ENCODE data around the gene BMP7.

BMP7 gene

GRCh38 chr20:57145089-57145631 is 121.3 kb downstream of the BMP7 start:
- DNase-seq (ENCODE audit: insufficient read length, low spot score) (no peak), FAIRE-seq (no peak)
- no peak for TF ChIP-seq CTCF (IDR thresholded peaks at IDR 0.05; ENCODE audit: insufficient read depth, missing control alignments)

GRCh38 chr20:57143173-57143572 is 123.3 kb downstream of the BMP7 start:
- no peak for FAIRE-seq
- no peak for TF ChIP-seq CTCF (IDR thresholded peaks at IDR 0.05; ENCODE audit: insufficient read depth, missing control alignments)
- no peak for DNase-seq (ENCODE audit: insufficient read length, low spot score)

- no peak for TF ChIP-seq CTCF (IDR thresholded peaks at IDR 0.05; ENCODE audit: insufficient read depth, missing control alignments)
- no peak for DNase-seq (ENCODE audit: insufficient read length, low spot score)
- FAIRE-seq: no peak
Measured at GRCh38 chr20:57142667-57143066, 123.8 kb downstream of the BMP7 start.

- DNase-seq (ENCODE audit: insufficient read length, low spot score): no peak
- TF ChIP-seq CTCF (IDR thresholded peaks at IDR 0.05; ENCODE audit: insufficient read depth, missing control alignments): no peak
- no peak for FAIRE-seq
Measured at GRCh38 chr20:57141492-57141891, 124.9 kb downstream of the BMP7 start.

- no peak for DNase-seq (ENCODE audit: insufficient read length, low spot score)
- FAIRE-seq: no peak
- no peak for TF ChIP-seq CTCF (IDR thresholded peaks at IDR 0.05; ENCODE audit: insufficient read depth, missing control alignments)
Measured at GRCh38 chr20:57140416-57140965, 126.0 kb downstream of the BMP7 start.

- DNase-seq (ENCODE audit: insufficient read length, low spot score) (no peak), FAIRE-seq (no peak)
- no peak for TF ChIP-seq CTCF (IDR thresholded peaks at IDR 0.05; ENCODE audit: insufficient read depth, missing control alignments)
Measured at GRCh38 chr20:57139342-57140093, 126.9 kb downstream of the BMP7 start.

Measured in D721Med (cell line).